Urinary bladder (tissue), 4 donors: ENCODE measurements around the gene CLEC2L. TPM values are rescaled to one million over a fixed set of nuclear protein-coding genes. Genes with fewer than 3 reads are reported as not detected.

ENCODE experiments used
- DNase-seq: peaks from one replicate; pipeline ENCODE4 v3.0.0-alpha.2; 2015; ENCODE audit errors: extremely low spot score
- H3K27ac ChIP-seq: one replicate; pipeline ENCODE4 v1.5.1; 2013; ENCODE audit warnings: low read depth, mild to moderate bottlenecking, moderate library complexity
- H3K36me3 ChIP-seq: one replicate; pipeline ENCODE4 v1.6.1; 2013; ENCODE audit warnings: mild to moderate bottlenecking, moderate library complexity; ENCODE audit not compliant: insufficient read depth
- H3K4me1 ChIP-seq: one replicate; pipeline ENCODE4 v1.6.1; 2013; ENCODE audit warnings: mild to moderate bottlenecking, moderate library complexity; ENCODE audit not compliant: insufficient read depth
- H3K4me3 ChIP-seq: one replicate; pipeline ENCODE4 v1.5.1; 2013; ENCODE audit warnings: low read depth, low read length
- WGBS: extraction: QIAGEN DNeasy Blood & Tissue Kit; methylation state at CpG from one replicate; pipeline ENCODE4 v1.1.7; 2013; 5-methylcytosine and 5-hydroxymethylcytosine counted together
- polyA plus RNA-seq: library from polyadenylated mRNA; stranded (reverse); fragments of 200-250 nt; gene quantifications from one replicate; pipeline ENCODE4 v1.2.3, GENCODE V29; 2013
- total RNA-seq: library from RNA; depleted of rRNA; stranded (reverse); fragments of >200 nt; gene quantifications from one replicate; pipeline ENCODE4 v1.2.3, GENCODE V29; 2014
- donor health status: healthy with polysubstance abuse.
- donor health status: healthy.

Gene CLEC2L
- total and polyA plus RNA-seq, 2 donors, result 0.08 to 0.32 TPM

DNA sequence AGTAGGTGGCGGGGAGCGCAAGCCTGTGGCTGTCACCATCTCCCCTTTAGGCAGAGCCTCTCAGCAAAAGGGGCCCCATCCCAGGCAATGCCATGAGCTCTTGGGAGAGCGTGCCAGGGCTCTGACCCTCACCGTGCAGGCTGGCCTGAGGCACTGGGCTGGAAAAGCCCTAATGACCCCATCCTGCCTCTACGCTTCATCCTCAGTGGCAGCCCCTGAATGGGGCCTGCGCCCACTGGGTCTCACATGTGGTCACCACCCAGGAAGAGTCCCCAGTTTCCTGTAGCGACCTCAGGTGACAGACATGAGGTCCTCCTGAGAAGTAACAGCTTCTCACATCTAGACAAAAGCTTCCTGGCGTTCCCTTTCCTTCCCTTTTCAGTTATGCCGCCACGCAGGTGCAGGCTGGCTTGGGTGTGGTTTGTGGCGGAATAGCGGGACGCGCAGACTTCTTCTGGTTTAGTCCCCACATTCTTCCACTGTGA lies 59.2 kb downstream of the CLEC2L start:
- 92% methylated on average over 14 of the region's 14 CpGs for WGBS
- Histone ChIP-seq H3K4me1 (no peaks in the 10 kb centered on the region), H3K4me3 (no peak overlapping the region), H3K36me3 (peaks cover 3% of the 10 kb centered on the region), H3K27ac (no peak overlapping the region)
- no peak for DNase-seq

DNA sequence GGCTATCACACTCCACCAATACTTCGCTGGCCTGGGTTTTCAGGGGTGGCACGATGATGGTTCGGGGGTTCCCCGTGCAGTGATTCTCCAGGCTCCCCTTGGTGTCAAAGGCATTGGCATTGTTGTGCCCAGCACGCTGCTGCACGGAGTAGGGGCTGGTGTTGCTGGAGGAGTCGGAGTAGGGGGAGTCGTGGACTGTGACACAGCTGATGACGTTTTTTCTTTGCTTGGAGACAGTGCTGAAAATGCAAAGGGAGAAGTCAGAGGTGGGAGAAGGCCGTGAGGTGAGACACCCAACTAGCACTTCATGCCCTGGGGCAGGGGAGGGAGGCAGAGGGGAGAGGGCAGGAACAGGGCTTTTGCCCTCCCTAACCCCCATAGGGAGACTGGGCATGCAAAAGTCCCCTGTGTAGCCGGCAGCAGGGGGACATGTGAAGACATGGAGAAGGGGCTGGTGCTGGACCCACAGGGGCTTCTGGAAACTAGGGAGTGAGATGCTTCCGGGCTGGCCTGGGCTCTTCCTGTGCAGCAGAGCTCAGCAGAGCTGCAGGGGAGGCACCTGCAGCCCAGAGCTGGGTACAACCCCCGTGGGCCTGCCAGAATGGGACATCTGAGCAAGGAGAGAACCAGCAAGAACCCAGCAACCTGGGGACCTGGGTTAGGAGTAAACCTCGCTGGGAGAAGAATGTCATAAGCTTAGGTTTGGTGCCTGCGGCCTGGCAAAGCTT lies 60.5 kb downstream of the CLEC2L start:
- Histone ChIP-seq H3K4me3 (no peak overlapping the region), H3K4me1 (no peaks in the 10 kb centered on the region), H3K27ac (no peak overlapping the region), H3K36me3 (peaks cover 3% of the 10 kb centered on the region)
- no peak for DNase-seq
- 94% methylated on average over 15 of the region's 15 CpGs for WGBS

DNA sequence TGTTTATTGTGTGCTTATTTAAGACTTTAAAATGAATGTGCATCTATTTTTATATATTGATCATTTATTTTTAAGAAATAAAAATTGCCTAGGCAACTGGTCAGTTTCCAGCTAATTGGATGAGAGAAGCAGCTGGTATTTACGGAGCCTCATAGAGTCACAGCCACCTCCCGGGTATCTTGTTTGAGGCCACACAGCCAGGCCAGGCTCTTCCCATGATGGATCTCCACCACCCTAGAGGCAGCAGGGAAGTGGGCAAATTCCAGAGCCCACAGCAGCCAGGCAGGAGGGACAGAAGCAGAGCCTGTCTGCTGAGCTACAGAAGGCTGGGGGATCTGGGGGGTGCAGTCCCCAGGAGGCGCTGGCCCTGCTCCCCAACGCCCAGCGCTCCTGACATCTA lies 61.6 kb downstream of the CLEC2L start:
- WGBS, result 78% methylated on average over 5 of the region's 5 CpGs
- no peak overlapping the region for H3K27ac ChIP-seq
- H3K4me1 ChIP-seq, result no peaks in the 10 kb centered on the region
- DNase-seq, result no peak
- H3K4me3 ChIP-seq, result no peak overlapping the region
- peaks cover 3% of the 10 kb centered on the region for H3K36me3 ChIP-seq

DNA sequence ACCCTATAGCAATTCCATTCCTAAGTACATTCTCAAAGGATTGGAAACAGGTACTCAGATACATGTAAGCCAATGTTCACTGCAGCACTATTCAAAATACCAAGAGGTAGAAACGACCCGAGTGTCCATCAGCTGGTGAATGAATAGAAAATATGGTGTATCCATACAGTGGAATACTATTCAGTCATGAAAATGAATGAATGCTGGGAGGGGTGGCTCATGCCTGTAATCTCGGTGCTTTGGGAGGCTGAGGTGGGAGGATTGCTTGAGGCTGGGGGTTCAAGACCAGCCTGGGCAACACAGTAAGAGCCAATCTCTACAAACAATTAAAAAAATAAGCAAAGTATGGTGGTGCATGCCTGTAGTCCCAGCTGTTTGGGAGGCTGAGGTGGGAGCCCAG lies 62.8 kb downstream of the CLEC2L start:
- Histone ChIP-seq H3K36me3 (peaks cover 3% of the 10 kb centered on the region), H3K27ac (no peak overlapping the region), H3K4me3 (no peak overlapping the region), H3K4me1 (no peaks in the 10 kb centered on the region)
- DNase-seq, result no peak
- WGBS, result 98% methylated on average over 3 of the region's 3 CpGs

DNA sequence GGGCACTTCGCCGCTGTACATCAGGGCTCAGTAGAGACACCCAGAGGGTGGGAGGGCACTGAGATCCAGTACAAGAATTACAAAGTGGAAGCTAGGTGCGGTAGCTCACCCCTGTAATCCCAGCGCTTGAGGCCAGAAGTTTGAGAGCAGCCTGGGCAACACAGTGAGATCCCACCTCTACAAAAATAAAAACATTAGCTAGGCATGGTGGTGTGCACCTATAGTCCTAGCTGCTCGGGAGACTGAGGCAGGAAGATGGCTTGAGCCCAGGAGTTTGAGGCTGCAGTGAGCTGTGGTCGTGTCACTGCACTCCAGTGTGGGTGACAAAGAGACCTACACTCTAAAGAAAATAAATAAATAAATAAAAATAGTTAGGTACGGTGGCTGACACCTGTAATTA lies 64.0 kb downstream of the CLEC2L start:
- no peak for DNase-seq
- Histone ChIP-seq H3K27ac (no peak overlapping the region), H3K36me3 (no peaks in the 10 kb centered on the region), H3K4me3 (no peak overlapping the region), H3K4me1 (no peaks in the 10 kb centered on the region)
- WGBS, result 99% methylated on average over 7 of the region's 7 CpGs

DNA sequence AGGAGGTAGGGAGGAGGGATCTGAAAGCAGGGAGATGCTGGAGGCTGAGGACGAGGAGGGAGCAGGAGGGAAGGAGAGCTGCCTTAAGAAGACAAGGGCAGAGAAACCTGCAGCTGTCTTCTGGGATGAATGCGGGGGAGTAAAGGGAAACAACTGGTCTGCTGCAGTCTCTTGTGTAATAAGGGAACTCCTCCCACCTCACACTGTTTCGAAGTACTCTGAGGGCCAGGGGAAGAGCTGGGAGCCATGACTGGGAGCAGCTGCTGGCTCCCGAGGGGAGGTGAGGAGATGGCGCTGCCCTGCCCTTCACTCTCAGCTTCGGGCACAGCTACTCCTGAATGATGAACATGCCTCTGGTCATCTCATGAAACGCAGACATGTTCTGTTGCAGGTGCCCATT lies 65.1 kb downstream of the CLEC2L start:
- no peak overlapping the region for H3K4me3 ChIP-seq
- no peaks in the 10 kb centered on the region for H3K36me3 ChIP-seq
- no peaks in the 10 kb centered on the region for H3K4me1 ChIP-seq
- H3K27ac ChIP-seq, result no peak overlapping the region
- WGBS, result 51% methylated on average over 7 of the region's 7 CpGs
- no peak for DNase-seq

DNA sequence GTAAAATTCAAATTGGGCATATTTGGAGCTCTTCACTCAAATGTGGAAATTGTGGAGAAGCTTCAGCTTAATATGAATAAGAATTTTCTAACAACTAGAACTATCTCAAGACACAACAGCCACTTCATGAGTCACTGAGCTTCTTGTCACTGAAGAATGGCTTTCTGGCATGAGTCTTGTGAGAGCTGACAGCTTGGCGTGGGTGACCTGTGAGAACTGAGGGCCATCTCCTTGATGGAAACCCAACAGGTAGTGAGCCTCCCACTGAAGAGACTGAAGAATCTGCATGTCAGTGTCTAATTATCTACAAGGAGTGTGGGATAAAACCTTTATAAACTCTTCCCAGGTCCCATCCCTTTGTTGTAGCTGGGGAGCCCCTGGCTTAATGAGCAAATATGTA lies 66.0 kb downstream of the CLEC2L start:
- H3K4me1 ChIP-seq, result no peaks in the 10 kb centered on the region
- no peaks in the 10 kb centered on the region for H3K36me3 ChIP-seq
- no peak for DNase-seq
- 90% methylated on average over 1 of the region's 1 CpG for WGBS
- H3K4me3 ChIP-seq, result no peak overlapping the region
- H3K27ac ChIP-seq, result no peak overlapping the region

DNA sequence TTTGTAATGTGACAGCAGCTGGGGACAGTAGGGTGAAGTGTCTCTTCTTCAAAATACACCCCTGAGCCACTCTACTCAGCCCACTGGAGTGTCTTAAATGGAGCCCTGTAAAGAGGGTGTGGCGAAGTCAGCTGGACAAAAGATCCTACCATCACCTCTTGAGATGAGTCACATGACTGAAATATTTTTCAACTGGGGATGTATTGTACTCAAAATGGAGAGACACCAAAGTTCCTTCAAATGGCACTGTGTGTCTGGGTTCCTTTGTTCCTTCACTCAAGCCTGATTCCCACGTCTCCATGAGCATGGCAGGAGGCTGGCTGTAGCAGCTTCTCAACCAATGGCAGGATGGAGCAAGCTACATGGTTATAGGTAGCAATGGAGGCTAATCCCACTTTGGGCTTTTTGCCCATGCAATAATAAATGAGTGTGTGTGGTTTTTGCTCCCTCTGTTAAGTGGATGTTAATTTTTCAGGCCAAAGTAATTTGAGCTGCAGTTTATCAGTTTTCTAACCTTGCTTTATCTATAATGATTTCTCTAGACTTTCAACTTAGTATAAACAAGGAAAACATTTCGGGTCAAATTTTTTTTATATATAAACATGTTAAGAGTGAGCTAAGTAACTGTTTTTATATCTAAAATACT lies 68.2 kb downstream of the CLEC2L start:
- 76% methylated on average over 3 of the region's 3 CpGs for WGBS
- peaks cover 2% of the 10 kb centered on the region for H3K36me3 ChIP-seq

DNA sequence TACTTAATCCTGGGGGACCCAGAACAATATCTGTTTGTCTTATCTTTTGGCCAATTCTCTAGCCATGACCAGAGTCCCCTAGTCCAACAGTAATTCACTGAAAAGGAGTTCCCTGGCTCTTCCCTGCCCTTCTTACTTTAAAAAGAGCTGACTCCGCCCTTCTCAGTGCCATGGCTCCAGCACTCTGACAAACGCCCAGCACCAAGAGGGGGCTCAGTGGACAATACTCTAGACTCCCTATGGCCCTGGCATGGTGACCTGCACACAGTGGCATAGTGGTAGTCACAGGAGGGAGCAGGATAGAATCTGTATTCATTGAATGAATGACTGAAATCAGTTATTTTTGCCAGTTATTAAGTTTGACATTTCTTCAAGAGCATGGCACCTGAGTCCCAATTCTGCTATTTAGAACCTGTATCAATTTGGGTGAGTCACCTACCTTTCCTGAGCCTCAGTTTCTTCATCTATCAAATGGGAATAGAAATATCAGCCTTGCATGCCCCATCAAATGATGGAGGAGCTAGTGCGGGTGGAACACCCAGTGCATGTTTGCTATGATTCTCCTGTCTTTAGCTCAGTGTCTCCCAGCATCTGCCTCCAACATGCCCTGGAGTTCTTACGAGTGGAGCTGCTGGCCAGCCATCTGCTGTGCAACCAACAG lies 69.4 kb downstream of the CLEC2L start:
- 94% methylated on average over 4 of the region's 4 CpGs for WGBS
- Histone ChIP-seq H3K27ac (no peak overlapping the region), H3K4me3 (no peak overlapping the region), H3K36me3 (peaks cover 2% of the 10 kb centered on the region), H3K4me1 (no peaks in the 10 kb centered on the region)
- DNase-seq, result no peak

More for the DNA sequence above, 68.2 kb downstream of the CLEC2L start:
- H3K4me3 ChIP-seq, result no peak overlapping the region
- no peaks in the 10 kb centered on the region for H3K4me1 ChIP-seq
- H3K27ac ChIP-seq, result no peak overlapping the region
- no peak for DNase-seq

DNA sequence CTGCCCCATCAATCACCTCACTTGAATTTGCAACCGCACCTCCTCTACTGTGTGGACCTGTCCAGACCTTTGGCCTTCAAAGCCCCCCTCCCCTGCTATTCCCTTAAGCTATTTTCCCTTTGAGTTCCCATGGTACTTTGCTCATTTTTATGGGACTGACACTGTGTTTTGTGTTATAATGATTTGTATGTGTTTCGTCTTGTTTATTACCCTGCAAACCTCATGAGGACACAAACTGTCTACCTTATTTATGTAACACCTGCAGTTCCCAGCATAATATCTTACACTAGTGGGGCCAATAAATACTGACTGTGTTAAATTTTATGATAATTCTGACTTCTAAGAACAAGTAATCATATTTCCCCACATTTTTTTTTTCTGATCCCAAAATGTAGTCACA lies 70.6 kb downstream of the CLEC2L start:
- 92% methylated on average over 2 of the region's 2 CpGs for WGBS
- H3K4me3 ChIP-seq, result no peak overlapping the region
- H3K36me3 ChIP-seq, result peaks cover 2% of the 10 kb centered on the region
- no peak overlapping the region for H3K27ac ChIP-seq
- no peaks in the 10 kb centered on the region for H3K4me1 ChIP-seq
- DNase-seq, result no peak

Other genes starting within 250 kb of the CLEC2L start
- 15.1 TPM for gene FMC1, start 182.3 kb upstream of the CLEC2L start, total RNA-seq
- 34.0 TPM for gene FMC1, start 182.3 kb upstream of the CLEC2L start, polyA plus RNA-seq
- gene LUC7L2, start 163.8 kb upstream of the CLEC2L start, total RNA-seq, result 94.0 TPM
- 54.0 TPM for gene LUC7L2, start 163.8 kb upstream of the CLEC2L start, polyA plus RNA-seq
- gene KLRG2, start 40.0 kb upstream of the CLEC2L start, total RNA-seq, result not detected
- gene KLRG2, start 40.0 kb upstream of the CLEC2L start, polyA plus RNA-seq, result 0.09 TPM